Measurements from ENCODE around the gene TNFAIP2.

The TNFAIP2 gene

GRCh38 chr14:103122947-103123633 lies at the start of gene TNFAIP2:
Gene TNFAIP2 (plus strand): TSS chr14:103123461. CDS start chr14:103126458, 2,997 bp downstream.
- no peak within 1 kb of the TSS for H3K4me3 ChIP-seq (ENCODE audit: low read depth, low read length, poor library complexity, severe bottlenecking)
- no peaks in the 10 kb centered on the region for H4K20me1 ChIP-seq (ENCODE audit: insufficient read depth, low read length)
- H3K36me3 ChIP-seq (ENCODE audit: insufficient read depth, low read length): no peaks in the 10 kb centered on the region
- H2AFZ ChIP-seq (ENCODE audit: low read length): no peak within 1 kb of the TSS
- H3F3A ChIP-seq (ENCODE audit: insufficient read depth, low read length): no peaks in the 10 kb centered on the region
- H3K9ac ChIP-seq (ENCODE audit: low read length): no peak within 1 kb of the TSS
- H3K4me1 ChIP-seq (ENCODE audit: insufficient read depth, low read length, severe bottlenecking): peaks cover 11% of the 10 kb centered on the region
- no peaks in the 10 kb centered on the region for H3K79me2 ChIP-seq (ENCODE audit: insufficient read depth, low read length)
- H3K4me2 ChIP-seq (ENCODE audit: low read length): no peak within 1 kb of the TSS
- TF ChIP-seq EZH2 (IDR thresholded peaks at IDR 0.05; ENCODE audit: borderline replicate concordance, low read length) (no peak), CTCF (IDR thresholded peaks at IDR 0.05; ENCODE audit: low read length) (no peak)
- H3K27ac ChIP-seq (ENCODE audit: low read depth, low read length, poor library complexity, severe bottlenecking): no peak within 1 kb of the TSS
- H3K9me3 ChIP-seq (ENCODE audit: low read length): no peaks in the 10 kb centered on the region
- H3K9me2 ChIP-seq (ENCODE audit: low read depth, low read length): no peaks in the 10 kb centered on the region
- H3K27me3 ChIP-seq (ENCODE audit: insufficient read depth, low read length): peaks cover 8% of the 10 kb centered on the region

- peaks cover 16% of the 10 kb centered on the region for H3K4me1 ChIP-seq (ENCODE audit: insufficient read depth, low read length, severe bottlenecking)
- H2AFZ ChIP-seq (ENCODE audit: low read length): no peak overlapping the region
- peak overlapping the region; percentile 59 for H3K4me3 ChIP-seq (ENCODE audit: low read depth, low read length, poor library complexity, severe bottlenecking)
- H3K9me3 ChIP-seq (ENCODE audit: low read length): no peaks in the 10 kb centered on the region
- no peak for TF ChIP-seq EZH2 (IDR thresholded peaks at IDR 0.05; ENCODE audit: borderline replicate concordance, low read length)
- no peak for TF ChIP-seq CTCF (IDR thresholded peaks at IDR 0.05; ENCODE audit: low read length)
- no peaks in the 10 kb centered on the region for H3K79me2 ChIP-seq (ENCODE audit: insufficient read depth, low read length)
- H3K4me2 ChIP-seq (ENCODE audit: low read length): peak overlapping the region; percentile 72
- H3K27ac ChIP-seq (ENCODE audit: low read depth, low read length, poor library complexity, severe bottlenecking): peak overlapping the region; percentile 56
- H3K36me3 ChIP-seq (ENCODE audit: insufficient read depth, low read length): no peaks in the 10 kb centered on the region
- no peaks in the 10 kb centered on the region for H4K20me1 ChIP-seq (ENCODE audit: insufficient read depth, low read length)
- no peaks in the 10 kb centered on the region for H3K9me2 ChIP-seq (ENCODE audit: low read depth, low read length)
- H3F3A ChIP-seq (ENCODE audit: insufficient read depth, low read length): no peaks in the 10 kb centered on the region
- 0 out of 2 replicates have a peak, but pooled peaks cover 3% of the 10 kb centered on the region for H3K27me3 ChIP-seq (ENCODE audit: insufficient read depth, low read length)
- H3K9ac ChIP-seq (ENCODE audit: low read length): peak overlapping the region; percentile 7; the same call in 1 of the 2 replicates
Observed at GRCh38 chr14:103073876-103074728, 49.2 kb upstream of the TNFAIP2 start.

- H3K27ac ChIP-seq (ENCODE audit: low read depth, low read length, poor library complexity, severe bottlenecking): peak overlapping the region; percentile 56
- H3K9me2 ChIP-seq (ENCODE audit: low read depth, low read length): no peaks in the 10 kb centered on the region
- no peaks in the 10 kb centered on the region for H3K79me2 ChIP-seq (ENCODE audit: insufficient read depth, low read length)
- H3K27me3 ChIP-seq (ENCODE audit: insufficient read depth, low read length): 0 out of 2 replicates have a peak, but pooled peaks cover 3% of the 10 kb centered on the region
- peak overlapping the region; percentile 53 for H3K9ac ChIP-seq (ENCODE audit: low read length)
- H4K20me1 ChIP-seq (ENCODE audit: insufficient read depth, low read length): no peaks in the 10 kb centered on the region
- H3K36me3 ChIP-seq (ENCODE audit: insufficient read depth, low read length): no peaks in the 10 kb centered on the region
- no peak overlapping the region for H2AFZ ChIP-seq (ENCODE audit: low read length)
- H3F3A ChIP-seq (ENCODE audit: insufficient read depth, low read length): no peaks in the 10 kb centered on the region
- peak overlapping the region; percentile 59 for H3K4me3 ChIP-seq (ENCODE audit: low read depth, low read length, poor library complexity, severe bottlenecking)
- H3K9me3 ChIP-seq (ENCODE audit: low read length): no peaks in the 10 kb centered on the region
- H3K4me1 ChIP-seq (ENCODE audit: insufficient read depth, low read length, severe bottlenecking): peaks cover 16% of the 10 kb centered on the region
- peak overlapping the region; percentile 72 for H3K4me2 ChIP-seq (ENCODE audit: low read length)
- no peak for TF ChIP-seq CTCF (IDR thresholded peaks at IDR 0.05; ENCODE audit: low read length)
- TF ChIP-seq EZH2 (IDR thresholded peaks at IDR 0.05; ENCODE audit: borderline replicate concordance, low read length): no peak
Observed at GRCh38 chr14:103074729-103075367, 48.4 kb upstream of the TNFAIP2 start.

Data from OCI-LY1 (cell line).